Activated CD4-positive, alpha-beta T cell treated with anti-CD3 and anti-CD28 coated beads, Interleukin-2, amount 10 ng/mL, durations not matched to agents 24 days and 14 days (primary cell): ENCODE results near the gene FAM3C. TPM values are rescaled to one million over a fixed set of nuclear protein-coding genes. Genes with fewer than 3 reads are reported as not detected.
A peak's percentile ranks its signal among the peaks of the same experiment; 100 is the strongest.
"Not testable (repeated sequence)": the region's sequence is repeated elsewhere in the genome, so short reads cannot be mapped to it uniquely, and the experiment has no call there.

Source experiments
- DNase-seq: peaks from one replicate; pipeline ENCODE4 v3.0.0; 2022
- H3K27ac Mint-ChIP-seq: one replicate; pipeline ENCODE4 v1.8.0; 2022; ENCODE audit warnings: mild to moderate bottlenecking, mixed read lengths
- H3K27me3 Mint-ChIP-seq: one replicate; pipeline ENCODE4 v1.8.0; 2022; ENCODE audit warnings: mixed read lengths
- H3K36me3 Mint-ChIP-seq: one replicate; pipeline ENCODE4 v1.8.0; 2022; ENCODE audit warnings: low read depth, mild to moderate bottlenecking, mixed read lengths
- H3K4me1 Mint-ChIP-seq: one replicate; pipeline ENCODE4 v1.8.0; 2021; ENCODE audit warnings: mixed read lengths
- H3K4me3 Mint-ChIP-seq: one replicate; pipeline ENCODE4 v1.8.0; 2022; ENCODE audit warnings: mild to moderate bottlenecking, moderate library complexity, mixed read lengths
- H3K9me3 Mint-ChIP-seq: one replicate; pipeline ENCODE4 v1.8.0; 2021; ENCODE audit warnings: mixed read lengths
- intact Hi-C: fragments of 100-400 bp; cut with micrococcal nuclease; formaldehyde crosslinking; loops from one replicate; pipeline ENCODE4 v1.15.1; 2023
- total RNA-seq: library from RNA; stranded (reverse); gene quantifications from 2 replicates; pipeline ENCODE4 v1.2.3, GENCODE V29; 2022

The FAM3C gene
- total RNA-seq, 1 donor from 2014 or later, result 80.2 TPM

GRCh38 chr7:121428855-121429489 is 32.9 kb upstream of the FAM3C start:
- Mint-ChIP-seq H3K9me3 (peaks cover 17% of the 10 kb centered on the region), H3K36me3 (no peaks in the 10 kb centered on the region), H3K27ac (no peak overlapping the region), H3K27me3 (peaks cover 8% of the 10 kb centered on the region), H3K4me3 (no peak overlapping the region), H3K4me1 (peaks cover 10% of the 10 kb centered on the region)
- peak; percentile 28 for DNase-seq
- intact Hi-C loops, result no loop called here

DNA sequence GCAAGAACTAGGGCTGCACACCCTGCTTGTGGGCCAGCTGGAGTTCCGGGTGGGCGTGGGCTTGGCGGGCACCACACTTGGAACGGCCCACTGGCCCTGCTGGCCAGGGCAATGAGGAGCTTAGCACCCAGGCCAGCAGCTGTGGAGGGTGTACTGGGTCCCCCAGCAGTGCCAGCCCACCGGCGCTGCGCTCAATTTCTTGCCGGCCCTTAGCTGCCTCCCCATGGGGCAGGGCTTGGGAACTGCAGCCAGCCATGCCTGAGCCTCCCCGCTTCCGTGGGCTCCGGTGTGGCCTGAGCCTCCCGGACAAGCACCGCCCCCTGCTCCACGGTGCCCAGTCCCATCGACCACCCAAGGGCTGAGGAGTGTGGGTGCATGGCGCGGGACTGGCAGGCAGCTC is 25.6 kb upstream of the FAM3C start:
- H3K27me3 Mint-ChIP-seq, intact Hi-C loops, H3K4me1 Mint-ChIP-seq, H3K27ac Mint-ChIP-seq, H3K9me3 Mint-ChIP-seq, H3K36me3 Mint-ChIP-seq, H3K4me3 Mint-ChIP-seq, DNase-seq: not testable (repeated sequence)

DNA sequence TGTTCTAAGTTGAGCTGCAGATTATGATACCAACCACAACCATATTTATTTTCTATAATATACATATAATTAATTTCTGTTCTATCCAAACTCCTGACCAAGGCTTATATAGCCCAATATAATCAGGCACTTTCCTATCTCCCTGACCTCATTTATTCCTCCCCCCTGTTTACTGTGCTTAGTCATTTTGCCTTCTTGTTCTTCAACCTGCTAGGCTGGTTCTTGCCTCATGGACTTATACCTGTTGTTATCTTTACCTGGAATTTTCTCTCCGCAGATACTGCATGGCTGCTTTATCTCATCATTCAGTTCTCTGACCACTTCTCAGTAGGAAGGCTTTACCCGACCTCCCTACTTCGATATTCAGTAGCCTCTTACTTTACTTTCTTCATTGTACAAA is 24.9 kb upstream of the FAM3C start:
- H3K27ac Mint-ChIP-seq, result no peak overlapping the region
- no peak for DNase-seq
- intact Hi-C loops, result no loop called here
- H3K4me3 Mint-ChIP-seq, result no peak overlapping the region
- H3K9me3 Mint-ChIP-seq, result no peaks in the 10 kb centered on the region
- peaks cover 8% of the 10 kb centered on the region for H3K27me3 Mint-ChIP-seq
- H3K4me1 Mint-ChIP-seq, result peaks cover 2% of the 10 kb centered on the region
- H3K36me3 Mint-ChIP-seq, result no peaks in the 10 kb centered on the region

GRCh38 chr7:121419201-121420148 is 23.4 kb upstream of the FAM3C start:
- H3K4me3 Mint-ChIP-seq, result no peak overlapping the region
- H3K4me1 Mint-ChIP-seq, result peaks cover 2% of the 10 kb centered on the region
- H3K27ac Mint-ChIP-seq, result no peak overlapping the region
- intact Hi-C loops, result no loop called here
- peaks cover under 1% of the 10 kb centered on the region for H3K27me3 Mint-ChIP-seq
- DNase-seq, result peak; percentile 47
- no peaks in the 10 kb centered on the region for H3K36me3 Mint-ChIP-seq
- peaks cover under 1% of the 10 kb centered on the region for H3K9me3 Mint-ChIP-seq

GRCh38 chr7:121416533-121416932 is 20.4 kb upstream of the FAM3C start:
- peaks cover 2% of the 10 kb centered on the region for H3K4me1 Mint-ChIP-seq
- H3K27me3 Mint-ChIP-seq, result peaks cover 9% of the 10 kb centered on the region
- H3K4me3 Mint-ChIP-seq, result no peak overlapping the region
- H3K27ac Mint-ChIP-seq, result no peak overlapping the region
- no peaks in the 10 kb centered on the region for H3K36me3 Mint-ChIP-seq
- DNase-seq, result no peak
- intact Hi-C loops, result no loop called here
- H3K9me3 Mint-ChIP-seq, result peaks cover 15% of the 10 kb centered on the region

GRCh38 chr7:121414436-121414835 is 18.3 kb upstream of the FAM3C start:
- H3K4me3 Mint-ChIP-seq, result no peak overlapping the region
- H3K27ac Mint-ChIP-seq, result no peak overlapping the region
- intact Hi-C loops, result no loop called here
- peaks cover 12% of the 10 kb centered on the region for H3K27me3 Mint-ChIP-seq
- H3K9me3 Mint-ChIP-seq, result peaks cover 25% of the 10 kb centered on the region
- no peak for DNase-seq
- no peaks in the 10 kb centered on the region for H3K36me3 Mint-ChIP-seq
- peaks cover 9% of the 10 kb centered on the region for H3K4me1 Mint-ChIP-seq

GRCh38 chr7:121411597-121411979 is 15.5 kb upstream of the FAM3C start:
- Mint-ChIP-seq H3K27me3 (peaks cover 12% of the 10 kb centered on the region), H3K9me3 (peaks cover 25% of the 10 kb centered on the region), H3K36me3 (no peaks in the 10 kb centered on the region), H3K4me3 (no peak overlapping the region), H3K27ac (no peak overlapping the region), H3K4me1 (peaks cover 7% of the 10 kb centered on the region)
- intact Hi-C loops, result no loop called here
- DNase-seq, result no peak

DNA sequence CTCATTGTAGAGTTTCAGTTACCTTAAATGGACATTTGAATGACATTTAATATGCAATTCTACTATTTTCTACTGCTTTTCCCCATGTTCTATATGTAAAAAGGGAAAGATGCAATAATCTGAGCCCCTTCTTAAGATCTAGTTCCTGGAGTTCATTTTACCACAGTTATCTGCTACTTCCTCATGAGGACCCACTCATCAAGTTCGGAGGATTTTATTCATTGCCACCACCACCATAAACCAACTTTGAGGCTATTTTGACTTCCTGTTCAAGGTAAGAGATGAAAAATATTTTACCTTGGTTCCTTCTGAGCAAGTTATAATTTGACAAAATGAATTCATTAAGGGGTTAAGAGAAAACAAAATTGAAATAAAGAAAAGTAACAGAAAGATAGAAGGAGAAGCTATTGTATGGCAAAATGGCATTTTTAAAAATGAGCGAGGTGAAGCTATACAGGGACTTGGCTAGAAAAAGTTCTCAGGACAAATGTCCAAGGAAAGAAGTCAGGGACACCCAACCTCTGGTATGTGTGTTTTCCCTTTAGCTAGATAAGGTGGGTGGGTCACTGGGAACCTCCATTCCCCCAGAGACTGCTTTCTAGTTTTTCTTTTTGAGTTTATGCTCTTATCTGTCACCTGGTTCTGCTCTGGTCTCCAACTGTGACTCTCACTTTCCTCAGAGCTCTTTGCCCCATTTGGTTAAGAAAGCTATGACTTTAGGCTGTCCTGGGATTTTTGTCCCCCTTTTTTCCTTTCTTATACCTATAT is 14.9 kb upstream of the FAM3C start:
- DNase-seq, result no peak
- peaks cover 25% of the 10 kb centered on the region for H3K9me3 Mint-ChIP-seq
- H3K4me3 Mint-ChIP-seq, result no peak overlapping the region
- peaks cover 12% of the 10 kb centered on the region for H3K27me3 Mint-ChIP-seq
- intact Hi-C loops, result no loop called here
- no peak overlapping the region for H3K27ac Mint-ChIP-seq
- peaks cover 7% of the 10 kb centered on the region for H3K4me1 Mint-ChIP-seq
- H3K36me3 Mint-ChIP-seq, result no peaks in the 10 kb centered on the region

GRCh38 chr7:121406944-121407343 is 10.8 kb upstream of the FAM3C start:
- no peak for DNase-seq
- Mint-ChIP-seq H3K9me3 (peaks cover 17% of the 10 kb centered on the region), H3K36me3 (no peaks in the 10 kb centered on the region), H3K27me3 (peaks cover 7% of the 10 kb centered on the region), H3K27ac (no peak overlapping the region), H3K4me1 (peaks cover 19% of the 10 kb centered on the region), H3K4me3 (no peak overlapping the region)
- intact Hi-C loops, result no loop called here

DNA sequence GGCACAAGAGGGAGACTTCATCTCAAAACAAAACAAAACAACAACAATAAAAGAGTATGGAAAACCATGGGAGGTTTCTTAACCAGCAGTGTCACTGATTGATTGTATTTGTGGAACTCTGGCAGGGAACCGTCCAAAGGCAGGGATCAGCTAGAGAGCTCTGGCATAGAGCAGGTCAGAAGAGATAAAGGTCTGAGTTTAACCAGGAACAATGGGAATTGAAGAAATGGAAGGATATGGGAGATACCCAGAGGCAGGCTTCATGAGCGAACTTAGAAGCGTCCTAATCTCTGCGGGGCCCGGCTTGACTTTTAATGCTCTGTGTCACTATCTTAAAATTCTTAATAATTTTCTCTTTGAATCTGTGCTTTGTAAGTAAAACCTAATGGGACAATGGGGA is 10.4 kb upstream of the FAM3C start:
- no peak overlapping the region for H3K27ac Mint-ChIP-seq

DNA sequence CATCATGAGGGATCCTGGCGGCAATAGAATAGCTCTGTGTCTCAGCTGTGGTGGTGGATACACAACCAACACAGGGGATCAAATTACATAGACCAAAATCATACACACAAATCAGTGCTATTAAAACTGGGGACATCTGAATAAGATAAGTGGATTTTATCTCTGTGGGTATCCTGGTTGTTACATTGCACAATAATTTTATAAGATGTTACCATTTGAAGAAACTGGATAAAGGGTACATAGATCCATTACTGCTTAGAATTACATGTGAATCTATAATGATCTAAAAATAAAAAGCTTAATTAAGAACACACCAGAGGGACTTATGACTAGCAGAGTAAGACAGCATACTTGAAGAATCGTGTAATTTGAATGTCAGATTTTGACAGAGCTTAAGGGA is 8.2 kb upstream of the FAM3C start:
- Mint-ChIP-seq H3K27ac (no peak overlapping the region), H3K4me3 (no peak overlapping the region), H3K36me3 (no peaks in the 10 kb centered on the region), H3K9me3 (peaks cover 3% of the 10 kb centered on the region), H3K27me3 (no peaks in the 10 kb centered on the region), H3K4me1 (peaks cover 15% of the 10 kb centered on the region)
- intact Hi-C loops, result no loop called here
- no peak for DNase-seq

More for the DNA sequence above, 10.4 kb upstream of the FAM3C start:
- H3K4me3 Mint-ChIP-seq, result no peak overlapping the region
- peaks cover 19% of the 10 kb centered on the region for H3K4me1 Mint-ChIP-seq
- no peaks in the 10 kb centered on the region for H3K36me3 Mint-ChIP-seq
- H3K9me3 Mint-ChIP-seq, result peaks cover 13% of the 10 kb centered on the region
- H3K27me3 Mint-ChIP-seq, result peaks cover 2% of the 10 kb centered on the region
- intact Hi-C loops, result no loop called here
- no peak for DNase-seq

- peak overlapping the region; percentile 31 for H3K27ac Mint-ChIP-seq
- H3K4me3 Mint-ChIP-seq, result no peak overlapping the region
- peaks cover 3% of the 10 kb centered on the region for H3K9me3 Mint-ChIP-seq
- no peaks in the 10 kb centered on the region for H3K27me3 Mint-ChIP-seq
- no peak for DNase-seq
- peaks cover 17% of the 10 kb centered on the region for H3K4me1 Mint-ChIP-seq
- intact Hi-C loops, result no loop called here
- no peaks in the 10 kb centered on the region for H3K36me3 Mint-ChIP-seq
Measured at GRCh38 chr7:121402701-121403100, 6.6 kb upstream of the FAM3C start.

DNA sequence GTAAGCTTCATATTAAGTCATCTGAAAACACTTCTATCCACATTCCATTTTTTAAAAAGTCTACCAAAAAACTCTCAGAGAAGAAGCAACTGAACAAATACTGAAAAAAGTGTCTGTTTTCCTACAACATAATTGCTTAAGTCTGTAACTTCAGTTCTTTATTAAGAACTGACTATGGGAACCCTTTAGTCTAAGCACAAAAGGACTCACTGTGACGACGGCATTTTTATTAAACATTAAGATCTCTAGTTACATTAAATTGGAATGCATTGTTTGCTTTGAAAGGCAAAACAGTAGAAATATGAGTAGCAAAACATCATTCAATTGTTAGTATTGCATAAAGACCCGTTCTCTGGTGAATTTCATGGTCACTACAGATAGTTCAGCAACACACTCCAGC is 5.8 kb upstream of the FAM3C start:
- no peak for DNase-seq
- H3K9me3 Mint-ChIP-seq, result peaks cover 3% of the 10 kb centered on the region
- no peaks in the 10 kb centered on the region for H3K27me3 Mint-ChIP-seq
- no peak overlapping the region for H3K4me3 Mint-ChIP-seq
- no peak overlapping the region for H3K27ac Mint-ChIP-seq
- H3K36me3 Mint-ChIP-seq, result no peaks in the 10 kb centered on the region
- H3K4me1 Mint-ChIP-seq, result peaks cover 20% of the 10 kb centered on the region
- intact Hi-C loops, result no loop called here

- H3K4me3 Mint-ChIP-seq, result no peak overlapping the region
- no peak for DNase-seq
- H3K4me1 Mint-ChIP-seq, result peaks cover 28% of the 10 kb centered on the region
- H3K9me3 Mint-ChIP-seq, result no peaks in the 10 kb centered on the region
- H3K27me3 Mint-ChIP-seq, result no peaks in the 10 kb centered on the region
- no peak overlapping the region for H3K27ac Mint-ChIP-seq
- H3K36me3 Mint-ChIP-seq, result peaks cover 5% of the 10 kb centered on the region
- intact Hi-C loops, result loop anchor here (5.0 kb wide), 1 partner anchor 121 kb away; no protein-coding TSS in a partner anchor
Measured at GRCh38 chr7:121398246-121398645, 2.1 kb upstream of the FAM3C start.
